Activated T-helper 9 cell treated with anti-CD3 and anti-CD28 coated beads, Interleukin-2, amount 50 U/mL, for 16 hours (primary cell): ENCODE measurements around the gene PKD2L2.
"Not testable (repeated sequence)": the region's sequence is repeated elsewhere in the genome, so short reads cannot be mapped to it uniquely, and the experiment has no call there.

Experiments used
- DNase-seq: peaks from one replicate; pipeline ENCODE4 v3.0.0-alpha.2; 2020; ENCODE audit warnings: low read depth

The PKD2L2 gene

GRCh38 chr5:137888863-137889759 lies at the start of gene PKD2L2:
PKD2L2 (plus strand) TSS chr5:137889457; CDS start chr5:137889492, 35 bp downstream.
- DNase-seq = peak; percentile 70

DNA sequence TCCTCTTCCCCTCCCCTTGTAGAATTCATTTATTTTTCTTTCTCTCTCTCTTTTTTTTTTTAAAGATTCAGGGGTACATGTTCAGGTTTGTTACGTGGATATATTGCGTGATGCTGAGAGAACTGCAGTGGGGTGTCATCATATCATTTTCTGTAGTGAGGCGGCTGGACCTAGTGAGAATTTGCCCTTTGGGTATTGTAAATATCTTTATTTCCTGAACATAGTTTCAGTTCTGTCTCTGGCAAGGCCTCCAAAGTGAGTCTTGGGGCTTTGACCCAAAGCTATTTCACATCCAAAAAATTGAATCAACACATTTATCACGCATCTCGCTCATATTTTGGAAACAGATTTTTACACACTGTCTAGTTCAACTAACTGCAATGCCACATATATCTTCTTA lies 47.0 kb upstream of the PKD2L2 start:
- no peak for DNase-seq

DNA sequence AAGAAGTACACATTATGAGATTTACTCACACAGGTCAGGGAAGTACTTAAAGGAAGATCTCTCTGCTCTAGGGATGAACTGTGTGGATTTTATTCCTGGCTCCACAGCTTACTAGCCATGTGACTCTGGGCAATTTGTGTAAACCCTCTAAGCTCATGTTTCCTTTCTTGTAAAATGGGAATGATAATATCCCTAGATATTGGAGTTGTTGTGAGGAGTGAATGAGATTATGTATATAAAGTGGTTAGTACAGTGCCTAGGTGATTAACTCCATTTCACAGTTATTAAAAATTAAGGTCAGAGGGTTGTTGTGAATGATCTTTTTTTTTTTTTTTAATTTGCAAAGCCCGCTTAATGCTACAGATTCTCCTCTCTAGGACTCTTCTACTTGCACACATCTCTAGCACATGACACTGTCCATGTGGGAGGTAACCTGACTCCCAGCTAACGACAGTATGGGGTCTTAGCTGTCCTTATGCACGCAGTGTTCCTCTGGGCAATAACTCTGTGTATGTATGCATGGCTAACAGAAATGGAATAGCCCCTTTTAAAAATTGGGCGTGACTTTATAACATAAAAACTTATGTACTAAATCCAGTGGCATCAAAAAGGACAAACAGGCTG lies 45.5 kb upstream of the PKD2L2 start:
- DNase-seq = no peak

- no peak for DNase-seq
These were observed 43.8 kb upstream of the PKD2L2 start for GRCh38 chr5:137845472-137845871.

DNA sequence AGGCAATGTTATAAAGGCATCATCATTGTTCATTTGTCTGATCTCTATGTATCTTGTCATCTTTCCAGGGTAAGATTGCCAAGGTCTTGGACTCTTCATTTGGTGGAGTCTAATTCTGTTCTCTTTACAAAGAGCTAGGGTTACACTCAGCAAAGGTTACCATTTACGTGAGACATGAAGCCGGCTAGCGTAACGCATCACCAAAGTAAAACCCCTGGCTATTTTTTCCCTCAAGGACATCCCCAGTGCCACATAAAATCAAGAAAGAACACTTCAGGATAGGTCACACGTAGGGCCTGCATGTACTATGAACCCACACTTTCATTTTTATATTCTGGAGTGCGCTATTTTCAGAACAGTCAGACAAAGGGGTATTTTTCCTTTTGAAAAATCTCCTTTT lies 41.6 kb upstream of the PKD2L2 start:
- no peak for DNase-seq

GRCh38 chr5:137853165-137853564 lies 36.1 kb upstream of the PKD2L2 start:
- DNase-seq = not testable (repeated sequence)

GRCh38 chr5:137856201-137856600 lies 33.1 kb upstream of the PKD2L2 start:
- DNase-seq = no peak

- no peak for DNase-seq
These were observed 32.1 kb upstream of the PKD2L2 start for GRCh38 chr5:137856916-137857862.

DNA sequence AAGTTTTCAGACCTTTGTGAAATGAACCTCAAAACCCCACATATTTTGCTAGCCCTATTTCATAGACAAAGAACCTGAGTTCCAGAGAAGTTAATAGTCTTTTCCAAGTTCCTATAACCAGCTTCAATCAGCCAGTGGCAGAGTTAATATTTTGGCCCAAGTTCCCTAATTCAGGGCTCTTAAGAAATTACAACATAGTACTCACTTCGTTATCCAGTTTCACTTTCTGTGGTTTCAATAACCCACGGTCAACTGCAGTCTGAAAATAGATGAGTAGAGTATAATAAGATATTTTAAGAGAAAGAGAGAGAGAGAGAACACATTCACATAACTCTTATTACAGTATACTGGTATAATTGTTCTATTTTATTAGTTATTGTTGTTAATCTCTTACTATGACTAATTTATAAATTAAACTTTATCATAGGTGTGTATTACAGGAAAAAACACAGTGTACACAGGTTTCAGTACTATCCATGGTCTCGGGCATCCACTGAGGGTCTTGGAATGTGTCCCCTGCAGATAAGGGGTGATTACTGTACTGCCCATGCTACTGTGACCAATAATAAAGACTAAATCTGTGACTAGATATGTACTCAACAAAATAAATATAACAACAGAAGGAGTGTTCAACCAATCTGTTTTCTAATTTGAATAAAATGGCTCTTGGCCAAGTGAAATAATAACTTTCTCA lies 30.9 kb upstream of the PKD2L2 start:
- DNase-seq = no peak

DNA sequence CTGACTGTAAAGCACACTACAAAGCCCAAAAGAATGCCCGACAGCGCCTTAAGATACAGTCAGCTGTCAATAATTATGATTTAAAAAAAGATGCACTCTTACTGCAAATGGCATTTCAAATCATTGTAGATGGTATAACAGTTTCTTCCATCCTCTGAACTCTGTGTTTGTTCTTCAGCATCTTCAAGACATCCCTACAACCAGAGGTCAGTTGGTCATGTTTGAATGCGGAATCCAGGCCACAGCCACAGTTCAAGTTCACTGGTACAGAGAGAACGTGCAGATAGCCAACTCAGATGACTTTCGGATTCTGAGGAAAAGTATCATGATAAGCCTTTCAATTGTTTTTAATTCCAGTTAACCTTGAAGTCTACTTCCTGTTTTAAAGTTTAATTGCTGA lies 30.3 kb upstream of the PKD2L2 start:
- DNase-seq = no peak

DNA sequence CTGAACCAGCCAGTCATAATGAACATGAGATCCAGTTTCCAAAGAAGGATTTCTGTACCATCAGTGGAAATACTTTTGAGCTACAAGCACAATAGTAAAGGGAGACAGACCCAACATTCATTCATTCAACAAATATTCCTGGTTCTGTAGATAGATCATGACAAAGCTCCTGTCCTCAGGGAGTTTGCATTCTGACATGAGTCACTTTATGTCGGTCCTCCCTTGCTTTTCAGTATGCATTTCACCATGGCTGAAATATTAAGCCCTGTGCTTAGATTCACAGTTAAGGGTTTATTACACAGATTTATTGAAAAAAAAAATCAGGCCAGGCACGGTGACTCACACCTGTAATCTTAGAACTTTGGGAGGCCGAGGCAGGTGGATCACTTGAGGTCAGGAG lies 27.0 kb upstream of the PKD2L2 start:
- DNase-seq = no peak

DNA sequence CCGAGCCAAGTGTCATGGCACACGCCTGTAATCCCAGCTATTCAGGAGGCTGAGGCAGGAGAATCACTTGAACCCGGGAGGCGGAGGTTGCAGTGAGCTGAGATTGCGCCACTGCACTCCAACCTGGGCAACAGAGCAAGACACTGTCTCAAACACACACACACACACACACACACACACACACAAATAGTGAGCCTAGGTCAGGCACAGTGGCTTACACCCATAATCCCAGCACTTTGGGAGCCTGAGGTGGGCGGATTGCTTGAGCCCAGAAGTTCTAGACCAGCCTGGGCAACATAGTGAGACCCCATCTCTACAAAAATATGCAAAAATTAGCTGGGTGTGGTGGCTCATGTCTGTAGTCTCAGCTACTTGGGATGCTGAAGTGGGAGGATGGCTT lies 25.6 kb upstream of the PKD2L2 start:
- DNase-seq = not testable (repeated sequence)

DNA sequence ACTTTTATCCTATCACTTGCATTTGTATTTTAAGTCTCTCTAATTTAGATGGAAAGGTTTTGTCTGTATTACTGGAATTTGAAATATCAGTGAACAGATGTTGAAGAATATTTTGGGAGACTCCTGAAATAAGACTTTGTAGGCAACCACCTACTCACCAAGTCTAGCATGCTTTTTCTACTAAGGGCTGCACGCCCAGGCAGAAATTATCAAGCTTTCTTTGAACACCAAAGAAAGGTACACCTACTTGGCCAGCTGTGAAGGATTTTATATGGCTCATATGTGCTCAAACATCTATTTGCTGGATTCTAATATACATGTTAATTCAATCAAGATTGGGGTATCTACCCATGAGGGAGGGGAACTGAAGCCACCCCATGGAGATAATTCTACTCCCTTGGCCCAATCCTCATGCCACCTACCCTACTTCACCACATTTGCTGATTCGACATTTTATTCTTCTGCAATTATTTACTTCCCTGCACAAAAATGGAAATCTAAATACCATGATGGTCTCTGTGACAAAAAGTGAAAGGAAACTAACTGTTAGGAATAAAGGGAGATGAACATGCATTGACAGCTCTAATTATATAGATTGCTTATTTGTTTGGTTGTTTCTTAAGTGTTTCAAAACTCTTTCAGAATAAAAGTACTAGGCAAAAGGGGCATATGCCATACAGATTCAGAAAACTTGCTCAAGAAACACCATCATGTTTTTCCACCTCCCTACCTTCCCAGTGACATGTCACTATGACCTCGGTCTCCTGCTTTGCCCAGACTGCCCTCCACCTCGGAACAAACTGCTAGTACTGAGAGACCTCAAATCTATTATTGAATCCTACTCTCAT lies 22.5 kb upstream of the PKD2L2 start:
- no peak for DNase-seq

DNA sequence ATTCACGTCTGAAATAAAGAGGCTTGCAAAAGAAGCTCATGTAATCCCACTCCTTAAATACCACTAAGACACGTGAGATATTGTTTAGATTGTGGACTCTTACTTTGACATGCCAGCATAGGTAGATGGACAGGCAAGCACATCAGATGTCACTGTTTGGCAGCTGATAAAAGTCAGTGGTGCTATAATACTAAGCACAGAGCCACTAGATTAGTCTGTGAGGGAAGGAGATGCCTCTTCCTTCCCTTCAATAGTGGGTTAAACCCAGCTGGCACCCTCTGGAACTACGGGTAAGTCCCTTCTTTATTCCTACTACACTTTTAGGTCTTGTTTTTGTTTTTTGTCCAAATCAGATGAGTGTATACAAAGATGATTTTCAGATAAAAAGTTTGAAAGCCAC lies 21.6 kb upstream of the PKD2L2 start, which contains the start of gene MYOT:
Gene MYOT, plus strand, starts transcription at position 197 of the 400 bp plus-strand sequence. CDS start 2,792 bp downstream, outside the sequence.
- no peak for DNase-seq

- no peak for DNase-seq
These were observed 18.5 kb upstream of the PKD2L2 start for GRCh38 chr5:137870647-137871339.

- DNase-seq = no peak
These were observed 17.7 kb upstream of the PKD2L2 start for GRCh38 chr5:137871571-137871970.

DNA sequence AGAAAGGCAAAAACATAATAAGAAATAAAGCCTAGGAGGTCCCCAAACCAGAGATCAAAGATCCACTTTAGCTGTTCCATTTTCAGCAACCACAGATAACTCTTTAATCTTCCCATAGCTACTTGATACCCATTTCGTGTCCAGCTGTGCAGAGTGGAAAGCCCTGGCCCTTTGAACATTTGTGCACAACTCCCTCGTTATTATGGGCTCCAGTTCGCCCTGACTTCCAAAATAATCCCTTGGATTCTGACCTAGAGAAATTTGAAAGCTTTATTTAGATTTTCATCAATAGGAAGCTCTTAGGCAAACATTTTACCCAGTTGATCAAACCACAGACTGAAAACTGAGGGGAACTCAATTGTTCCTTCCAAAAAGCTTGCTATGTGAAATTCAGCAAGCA lies 16.8 kb upstream of the PKD2L2 start:
- no peak for DNase-seq

DNA sequence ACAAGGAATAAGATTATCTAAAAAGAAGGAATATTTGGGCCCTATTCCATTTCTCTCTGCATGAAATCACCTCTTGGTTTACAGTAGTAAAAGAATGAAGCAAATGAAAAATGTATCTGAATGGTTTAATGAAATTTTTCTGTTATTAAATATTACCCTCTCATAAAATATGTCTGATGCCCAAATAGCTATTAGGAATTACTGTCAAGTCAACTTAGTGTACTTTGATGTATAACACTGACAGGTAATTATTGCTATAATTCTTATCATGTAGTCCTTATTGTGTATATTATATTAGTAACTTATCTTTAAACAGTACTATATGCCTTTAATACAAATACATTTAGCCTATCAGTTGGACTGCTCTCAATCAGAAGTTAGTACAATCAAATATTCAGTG lies 13.2 kb upstream of the PKD2L2 start:
- no peak for DNase-seq

- no peak for DNase-seq
These were observed 8.9 kb upstream of the PKD2L2 start for GRCh38 chr5:137880313-137880712.

DNA sequence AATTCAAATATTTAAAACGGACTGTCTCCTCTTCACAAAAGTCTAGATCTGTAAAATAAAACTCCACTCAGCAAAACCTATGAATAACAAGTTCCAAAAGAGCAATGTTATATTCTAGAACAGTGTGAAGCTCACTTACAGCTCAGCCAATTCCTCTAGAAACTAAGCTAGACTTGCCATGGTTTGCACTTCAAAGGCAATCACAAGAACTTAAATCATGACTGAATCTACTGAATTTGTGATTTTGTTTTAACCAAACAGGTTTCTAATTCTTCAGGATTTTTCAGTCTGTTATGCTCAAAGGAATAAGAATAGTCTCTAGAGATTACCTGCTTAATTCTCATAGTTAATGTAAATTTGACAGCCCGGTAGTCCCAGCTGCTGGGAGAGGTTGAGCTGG lies 1.4 kb upstream of the PKD2L2 start:
- no peak for DNase-seq
